GM18907 (cell line): ENCODE data around the gene ESM1.
"Not testable (repeated sequence)": the region's sequence is repeated elsewhere in the genome, so short reads cannot be mapped to it uniquely, and the experiment has no call there.

ENCODE experiments used
- ATAC-seq: cut with Tn5 transposase; IDR thresholded peaks from one replicate; pipeline ENCODE4 v1.9.1; 2021; ENCODE audit warnings: mild to moderate bottlenecking, moderate library complexity; ENCODE audit not compliant: unreplicated experiment

The ESM1 gene, protein sequence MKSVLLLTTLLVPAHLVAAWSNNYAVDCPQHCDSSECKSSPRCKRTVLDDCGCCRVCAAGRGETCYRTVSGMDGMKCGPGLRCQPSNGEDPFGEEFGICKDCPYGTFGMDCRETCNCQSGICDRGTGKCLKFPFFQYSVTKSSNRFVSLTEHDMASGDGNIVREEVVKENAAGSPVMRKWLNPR

DNA sequence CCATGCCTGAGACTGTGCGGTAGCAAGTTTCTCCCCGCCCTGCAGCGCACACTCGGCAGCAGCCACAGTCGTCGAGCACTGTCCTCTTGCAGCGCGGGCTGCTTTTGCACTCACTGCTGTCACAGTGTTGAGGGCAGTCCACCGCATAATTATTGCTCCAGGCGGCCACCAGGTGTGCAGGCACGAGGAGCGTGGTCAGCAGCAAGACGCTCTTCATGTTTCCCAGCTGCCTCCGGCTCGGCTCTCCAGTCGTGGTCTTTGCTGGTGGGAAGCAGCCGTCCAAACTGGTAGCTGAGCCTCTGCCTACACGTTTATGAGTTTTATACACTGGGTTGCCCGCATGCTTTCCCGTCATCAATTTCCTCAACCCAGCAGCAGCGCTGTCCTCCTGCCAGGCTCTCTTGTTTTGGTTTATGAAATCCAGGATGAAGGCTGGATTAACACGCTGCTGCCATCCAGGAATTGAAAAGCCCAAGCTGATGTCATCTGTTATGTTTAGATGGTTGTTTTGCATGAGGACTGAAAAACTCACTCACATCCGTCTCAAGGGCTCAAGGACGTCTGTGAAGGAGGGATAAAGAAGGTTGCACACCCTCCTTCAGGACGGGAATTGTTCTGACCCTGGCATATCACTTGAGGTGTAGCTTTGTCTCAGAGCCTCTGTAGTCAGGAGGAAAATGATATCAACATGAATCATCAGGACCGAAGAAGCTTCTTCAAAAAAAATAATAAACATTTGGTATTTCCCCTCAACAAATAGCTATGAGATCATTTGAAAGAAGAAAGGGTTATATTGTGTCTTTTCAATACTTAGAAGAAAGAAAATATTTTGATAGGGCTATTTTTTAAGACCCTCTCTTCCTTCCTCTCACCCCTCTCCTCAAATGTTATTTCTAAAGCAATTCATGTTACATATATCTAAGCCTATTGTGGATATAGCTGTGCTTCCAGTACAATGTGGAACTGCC is at the start of gene ESM1:
Gene ESM1 (minus strand): TSS at position 293 of the 968 bp plus-strand sequence. CDS start 76 bp downstream, at position 217.
- no peak for ATAC-seq

DNA sequence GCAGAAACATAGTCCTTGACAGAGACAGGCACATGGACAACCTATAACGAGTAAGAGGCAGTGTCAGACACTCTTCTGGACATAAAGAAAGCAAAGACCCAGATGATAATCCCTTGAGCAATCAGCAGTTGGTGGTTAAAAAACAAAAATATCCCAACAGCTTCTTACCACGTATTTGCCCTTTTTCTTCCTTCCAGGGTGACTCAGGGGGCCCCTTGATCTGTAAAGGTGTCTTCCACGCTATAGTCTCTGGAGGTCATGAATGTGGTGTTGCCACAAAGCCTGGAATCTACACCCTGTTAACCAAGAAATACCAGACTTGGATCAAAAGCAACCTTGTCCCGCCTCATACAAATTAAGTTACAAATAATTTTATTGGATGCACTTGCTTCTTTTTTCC is 48.2 kb upstream of the ESM1 start:
- no peak for ATAC-seq

DNA sequence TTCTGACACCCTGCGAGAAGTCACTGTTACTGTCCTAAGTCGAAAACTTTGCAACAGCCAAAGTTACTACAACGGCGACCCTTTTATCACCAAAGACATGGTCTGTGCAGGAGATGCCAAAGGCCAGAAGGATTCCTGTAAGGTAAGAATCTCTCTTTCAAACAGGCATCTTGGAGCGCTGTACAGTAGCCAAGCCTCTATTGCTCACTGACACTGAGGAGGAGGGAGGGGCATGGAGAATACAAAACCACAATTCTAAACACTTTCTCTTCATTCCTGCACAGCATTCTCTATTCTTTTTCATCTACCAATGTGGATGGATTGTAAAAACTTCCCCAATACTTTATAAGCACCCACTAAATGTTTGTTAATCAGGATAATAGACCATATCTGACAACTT is 46.1 kb upstream of the ESM1 start:
- no peak for ATAC-seq

DNA sequence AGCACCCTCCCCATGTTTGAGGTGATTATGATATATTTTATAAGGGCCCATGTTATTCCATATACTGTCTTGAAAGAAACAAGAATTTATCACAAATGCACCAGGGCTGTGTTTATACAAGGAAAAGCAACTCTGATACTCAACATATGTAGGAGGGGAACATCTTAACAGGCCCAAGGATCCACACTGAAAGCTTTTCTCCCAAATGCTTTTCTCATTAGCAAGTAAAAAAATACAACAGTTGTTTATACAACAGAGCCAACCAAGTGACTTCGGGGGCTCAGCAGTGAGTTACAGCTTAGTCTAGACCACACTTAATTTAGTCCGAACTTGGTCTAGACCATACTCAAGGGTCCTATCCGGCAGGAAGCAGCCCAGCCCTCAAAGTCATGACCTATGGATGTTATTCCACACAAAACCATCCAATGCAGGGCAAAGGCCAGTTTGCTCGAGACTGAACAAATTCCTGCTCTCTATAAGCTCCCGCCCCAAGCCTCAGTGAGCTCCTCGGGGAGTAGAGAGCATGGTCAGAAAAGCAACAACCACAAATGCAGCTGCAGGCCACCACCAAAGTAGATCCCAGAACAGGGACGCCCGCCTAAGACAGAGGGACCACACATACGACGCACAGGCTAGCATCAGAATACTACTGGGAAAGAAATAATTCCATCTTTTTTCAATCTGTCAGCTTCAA is 45.4 kb upstream of the ESM1 start:
- ATAC-seq = no peak

DNA sequence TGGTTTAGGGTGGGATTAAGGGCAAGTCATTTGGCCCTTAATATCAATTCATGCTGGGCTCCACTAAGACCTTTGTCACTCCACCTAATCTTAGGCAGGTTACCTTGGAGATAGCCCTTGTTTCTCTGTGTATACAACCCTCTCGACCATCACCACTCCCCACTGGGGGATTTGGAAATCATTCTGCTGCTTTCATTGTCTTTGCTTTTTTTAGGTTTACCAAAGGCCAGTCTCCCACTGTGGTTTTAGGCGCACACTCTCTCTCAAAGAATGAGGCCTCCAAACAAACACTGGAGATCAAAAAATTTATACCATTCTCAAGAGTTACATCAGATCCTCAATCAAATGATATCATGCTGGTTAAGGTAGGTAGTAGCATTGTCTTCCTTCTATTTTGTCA is 44.8 kb upstream of the ESM1 start:
- ATAC-seq = no peak

DNA sequence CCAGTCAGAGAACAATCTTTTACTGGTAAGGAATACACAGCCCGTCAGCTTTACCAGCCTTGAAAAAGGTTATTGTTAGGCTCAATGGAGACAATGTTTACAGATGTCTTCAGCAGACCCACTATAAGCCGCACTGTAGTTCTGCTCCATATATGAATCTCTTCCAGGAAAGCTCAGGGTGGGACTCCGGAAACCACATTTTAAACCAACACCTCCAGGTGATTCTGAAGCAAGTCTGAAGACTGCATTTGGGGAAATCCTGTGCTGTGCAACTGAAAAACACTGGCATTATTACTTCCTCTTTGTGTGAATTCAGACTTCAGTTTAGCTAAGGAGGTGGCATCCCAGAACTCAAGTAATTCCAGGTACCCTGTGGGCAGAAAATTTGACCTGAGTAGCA is 42.2 kb upstream of the ESM1 start:
- no peak for ATAC-seq

DNA sequence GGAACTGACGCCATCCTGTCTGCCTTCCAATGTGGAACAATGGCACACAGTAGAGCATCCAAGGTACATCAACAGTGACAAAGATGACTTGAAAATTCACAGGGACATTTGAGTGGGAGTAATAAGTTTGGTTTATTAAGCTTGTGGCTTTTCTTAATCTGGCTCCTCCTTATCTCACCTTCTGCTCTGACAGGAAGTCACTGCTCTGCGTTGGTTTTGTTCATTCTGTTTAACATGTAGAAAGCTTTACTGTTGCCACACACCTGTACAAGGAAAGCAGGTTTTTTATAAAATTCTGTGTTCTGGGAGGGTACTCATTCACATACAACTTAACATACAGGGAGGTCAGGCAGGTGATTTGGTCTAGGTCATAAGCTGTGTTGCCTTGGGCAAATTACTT is 37.1 kb upstream of the ESM1 start:
- ATAC-seq = no peak

DNA sequence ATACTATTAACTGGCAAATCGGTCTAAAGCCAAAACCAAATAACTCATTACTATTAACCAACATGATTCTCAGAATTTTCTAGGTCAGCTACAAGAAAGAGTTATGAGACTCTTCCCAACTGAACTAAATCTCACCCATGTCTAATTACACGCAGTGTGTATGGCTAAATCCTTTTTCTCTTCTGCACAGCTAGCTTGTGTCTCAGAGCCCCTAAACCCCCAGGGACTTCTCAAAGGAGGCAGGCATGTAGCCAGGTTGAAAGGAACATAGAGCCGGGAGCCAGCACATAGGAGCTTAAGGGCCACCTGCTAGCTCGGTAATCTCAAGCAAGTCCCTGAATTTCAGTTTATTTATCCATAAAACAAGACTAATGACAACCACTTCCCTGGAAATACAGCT is 36.4 kb upstream of the ESM1 start:
- no peak for ATAC-seq

DNA sequence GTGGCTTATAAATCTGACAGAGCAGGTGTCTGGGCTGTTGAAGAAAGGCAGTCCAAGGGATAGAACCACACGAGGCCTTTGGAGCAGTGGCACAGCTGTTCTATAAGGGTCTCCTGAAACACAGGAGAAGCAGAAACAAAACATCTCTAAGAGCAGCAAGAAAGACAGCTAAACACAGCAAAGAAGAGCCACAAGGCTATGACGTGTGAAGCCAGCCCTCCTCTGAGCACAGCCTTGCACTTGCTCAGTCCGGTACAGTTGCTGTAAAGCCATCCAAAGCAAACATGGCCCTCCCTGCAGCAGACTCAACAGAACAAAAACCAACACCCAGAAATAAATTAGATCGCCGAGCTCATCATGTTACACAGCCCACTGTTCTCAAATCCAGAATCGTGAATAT is 36.0 kb upstream of the ESM1 start:
- no peak for ATAC-seq

DNA sequence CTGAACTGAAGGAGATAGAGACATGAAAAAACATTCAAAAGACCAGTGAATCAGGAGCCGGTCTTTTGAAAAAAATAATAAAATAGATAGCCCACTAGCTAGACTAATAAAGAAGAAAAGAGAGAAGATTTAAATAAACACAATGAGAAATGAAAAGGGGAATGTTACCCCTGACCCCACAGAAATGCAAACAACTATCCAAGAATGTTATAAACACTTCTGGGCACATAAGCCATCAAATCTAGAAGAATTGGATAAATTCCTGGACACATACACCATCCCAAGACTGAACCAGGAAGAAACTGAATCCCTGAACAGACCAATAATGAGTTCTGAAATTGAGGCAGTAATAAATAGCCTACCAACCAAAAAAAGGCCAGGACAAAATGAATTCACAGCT is 24.8 kb upstream of the ESM1 start:
- not testable (repeated sequence) for ATAC-seq

DNA sequence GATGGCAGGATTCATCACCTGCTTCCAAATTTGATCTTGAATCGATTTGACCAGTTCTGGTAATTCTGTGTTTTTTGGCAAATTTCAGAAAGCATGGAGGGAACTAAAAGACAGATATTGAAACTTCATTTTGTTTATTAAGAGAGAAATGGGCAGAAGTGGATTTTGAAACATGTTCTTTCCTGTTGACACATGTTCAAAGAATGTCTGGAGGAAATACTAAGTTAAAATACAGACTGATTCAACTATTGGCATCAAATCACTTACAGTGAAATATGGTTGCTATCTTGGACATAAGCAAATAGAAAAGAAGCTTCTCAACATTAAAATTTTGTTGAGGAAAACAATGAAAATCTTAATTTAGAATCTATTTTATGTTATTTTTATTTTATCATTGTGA is 19.3 kb upstream of the ESM1 start:
- ATAC-seq = no peak

DNA sequence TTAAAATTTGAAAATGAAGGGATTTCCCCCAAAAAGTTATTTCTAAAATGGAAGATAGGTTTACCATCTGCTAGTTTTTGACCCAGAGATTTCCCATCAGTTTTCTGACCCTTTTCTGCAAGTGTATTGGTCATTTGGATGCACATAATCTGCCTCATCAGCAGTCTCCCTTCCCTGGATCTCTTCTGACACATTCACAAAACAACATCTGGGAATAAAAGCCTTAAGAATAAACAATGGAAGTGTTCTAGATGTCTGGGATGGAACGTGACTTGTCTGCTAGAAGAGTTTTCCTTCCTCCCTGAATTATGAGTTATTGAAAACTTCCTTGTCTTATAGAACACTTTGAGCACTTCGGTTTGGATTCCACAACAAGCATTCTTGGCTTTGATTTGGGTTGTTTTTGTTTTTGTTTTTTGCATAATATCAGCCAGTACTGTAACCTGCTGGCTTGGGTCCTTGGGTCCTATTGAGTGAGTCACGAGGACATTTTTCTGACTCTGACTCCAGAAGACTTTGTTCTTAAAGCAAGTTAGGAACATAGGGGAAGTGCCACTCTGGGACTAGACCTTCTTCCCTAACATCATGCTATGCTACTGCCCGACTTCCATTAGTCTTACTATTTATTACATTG is 18.2 kb upstream of the ESM1 start:
- no peak for ATAC-seq

DNA sequence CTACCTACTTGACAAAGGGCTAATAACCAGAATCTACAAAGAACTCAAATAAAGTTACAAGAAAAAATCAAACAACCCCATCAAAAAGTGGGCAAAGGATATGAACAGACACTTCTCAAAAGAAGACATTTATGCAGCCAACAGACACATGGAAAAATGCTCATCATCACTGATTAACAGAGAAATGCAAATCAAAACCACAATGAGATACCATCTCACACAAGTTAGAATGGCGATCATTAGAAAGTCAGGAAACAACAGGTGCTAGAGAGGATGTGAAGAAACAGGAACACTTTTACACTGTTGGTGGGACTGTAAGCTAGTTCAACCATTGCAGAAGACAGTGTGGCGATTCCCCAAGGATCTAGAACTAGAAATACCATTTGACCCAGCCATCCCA is 16.8 kb upstream of the ESM1 start:
- not testable (repeated sequence) for ATAC-seq

DNA sequence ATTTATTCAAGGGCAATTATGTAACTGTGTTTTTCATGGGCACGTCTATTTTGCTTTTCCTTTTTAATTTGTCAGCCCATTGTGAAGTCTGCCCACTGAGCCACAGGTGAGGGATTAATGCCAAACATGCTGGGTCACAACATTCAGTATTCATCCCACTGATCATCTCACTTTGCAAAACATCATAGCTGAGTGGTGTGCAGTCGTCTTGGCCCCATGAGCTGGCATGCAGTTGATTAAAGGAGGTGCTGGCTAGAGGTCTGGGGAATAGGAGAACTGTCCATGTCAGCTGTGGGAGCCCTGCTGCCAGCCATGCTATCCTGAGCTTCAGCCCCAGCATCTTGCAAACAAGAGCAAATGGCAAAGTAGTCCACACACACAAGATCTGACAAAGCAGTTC is 11.7 kb upstream of the ESM1 start:
- no peak for ATAC-seq

DNA sequence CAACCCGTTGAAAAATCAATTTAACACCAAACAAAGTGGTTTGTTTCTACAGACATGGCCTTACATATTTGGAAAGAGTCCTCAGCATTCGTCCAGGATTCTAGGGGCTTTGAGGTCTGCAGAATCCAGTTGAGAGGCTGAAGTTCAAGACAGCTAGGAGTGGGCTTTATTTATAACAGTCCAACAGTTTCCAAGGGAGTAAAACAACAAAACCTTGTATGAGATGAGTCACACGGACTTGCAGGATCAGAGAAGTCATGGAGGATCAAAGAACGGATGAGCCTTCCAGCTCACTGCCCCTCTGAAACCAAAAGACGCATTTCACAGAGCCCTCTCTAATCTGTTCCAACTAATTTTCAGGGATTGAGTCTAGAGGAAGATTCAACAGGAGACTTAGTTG is 11.1 kb upstream of the ESM1 start:
- ATAC-seq = no peak

DNA sequence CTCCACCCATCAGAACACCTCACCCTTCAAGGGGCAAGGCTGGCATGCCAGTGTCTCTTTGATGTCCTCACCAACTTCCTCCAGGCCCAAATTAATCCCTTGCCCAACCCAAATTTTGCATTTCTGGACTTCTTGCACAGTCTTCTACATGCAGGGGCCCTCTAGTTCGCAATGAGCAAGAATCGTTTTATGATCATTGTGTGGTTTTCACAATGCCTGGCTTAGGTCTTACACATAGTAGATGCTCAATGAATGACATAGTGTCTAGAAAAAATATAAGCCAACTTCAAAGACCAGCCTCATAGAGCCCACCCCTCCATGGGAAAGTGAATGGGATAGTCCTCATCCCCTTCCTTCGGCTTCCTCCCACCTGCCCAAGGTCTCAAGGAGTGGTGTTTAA is 9.8 kb upstream of the ESM1 start:
- ATAC-seq = no peak

DNA sequence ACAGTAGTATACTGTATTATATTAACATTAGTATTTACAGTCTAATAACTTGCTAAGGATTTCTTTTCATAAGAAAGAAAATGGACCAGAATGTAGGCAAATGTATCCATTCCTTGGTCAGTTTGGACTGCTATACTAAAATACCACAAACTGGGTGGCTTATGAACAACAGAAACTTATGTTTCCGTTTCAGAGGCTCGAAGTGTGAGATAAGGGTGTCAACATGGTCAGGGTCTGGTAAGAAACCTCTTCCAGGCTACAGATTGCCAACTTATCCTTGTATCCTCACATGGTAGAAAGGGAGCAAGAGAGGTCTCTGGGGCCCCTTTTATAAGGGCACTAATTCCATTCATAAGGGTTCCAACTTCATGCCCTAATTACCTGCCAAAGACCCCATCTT is 9.2 kb upstream of the ESM1 start:
- ATAC-seq = no peak

DNA sequence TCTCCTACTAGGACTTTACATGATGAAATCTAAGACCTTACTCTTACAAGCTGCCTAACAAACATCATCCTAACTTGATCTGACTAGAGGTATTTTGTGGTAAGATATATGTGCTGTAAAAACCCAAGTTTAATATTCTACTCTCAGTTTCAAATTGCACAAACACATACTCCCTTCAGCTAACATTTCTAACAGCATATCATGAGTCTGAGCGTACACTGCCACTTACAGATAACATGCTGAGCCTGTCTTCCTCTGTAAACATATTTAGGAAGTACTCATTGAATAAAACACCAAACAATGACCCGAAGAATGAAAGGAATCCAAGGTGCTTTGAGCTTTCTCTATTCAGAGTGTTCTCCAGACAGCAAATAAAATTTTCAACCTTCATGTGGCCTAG is 7.9 kb upstream of the ESM1 start:
- ATAC-seq = no peak

DNA sequence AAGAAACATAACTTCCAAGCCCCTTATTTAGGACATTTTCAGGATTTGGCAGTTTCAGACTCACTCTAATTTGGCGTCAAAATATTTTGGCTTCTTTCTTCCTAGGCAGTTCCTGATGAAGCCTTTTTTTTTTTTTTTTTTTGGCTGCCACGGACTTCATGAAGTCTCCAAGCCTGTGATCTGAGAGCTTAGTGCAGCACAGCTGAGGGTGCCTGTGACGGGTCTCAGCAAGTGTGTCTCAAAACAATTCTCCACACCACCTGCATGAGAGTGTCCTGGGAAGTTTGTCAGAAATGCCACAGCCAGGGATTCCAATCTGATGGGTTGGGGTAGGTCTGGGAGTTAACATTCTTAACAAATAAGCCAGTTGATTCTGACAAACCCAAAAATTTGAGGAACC is 6.0 kb upstream of the ESM1 start:
- ATAC-seq = no peak

DNA sequence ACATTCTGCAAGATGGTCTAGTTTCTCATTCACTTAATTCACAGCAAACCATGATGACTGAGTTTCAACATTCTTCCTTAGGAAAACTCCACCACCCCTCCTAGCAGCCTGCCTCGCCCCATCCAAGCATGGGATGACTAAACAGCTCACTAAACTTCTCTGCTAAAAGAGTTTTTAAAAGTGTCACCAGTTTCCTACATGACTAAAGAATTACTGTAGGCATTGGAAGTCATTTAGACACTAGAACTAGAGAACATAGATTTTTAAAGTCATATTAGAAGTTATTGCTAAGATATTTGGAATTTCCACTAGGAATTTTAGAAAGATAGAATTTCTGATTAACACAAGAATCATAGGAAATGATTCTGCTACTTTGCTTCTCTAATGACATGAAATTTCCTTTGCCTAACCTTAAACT is 5.5 kb upstream of the ESM1 start:
- no peak for ATAC-seq

DNA sequence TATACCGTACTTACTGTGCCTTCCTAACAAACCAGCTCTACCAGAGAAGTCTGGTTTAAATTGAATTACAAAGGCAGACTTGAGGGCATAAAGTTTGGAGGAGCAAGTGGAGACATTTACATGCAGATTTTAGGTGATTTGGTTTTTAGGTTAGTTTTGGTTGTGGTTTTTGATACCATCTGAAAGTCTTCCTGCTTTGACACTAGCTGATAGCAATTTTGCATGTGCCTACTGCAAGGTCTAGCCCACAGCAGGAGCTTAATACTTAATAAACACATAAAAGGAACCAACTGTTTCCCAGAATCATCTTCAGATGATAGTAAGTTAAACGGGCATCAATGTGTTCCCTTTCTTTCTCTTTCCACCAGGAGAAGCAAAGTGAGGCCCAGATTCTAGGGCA is 3.4 kb upstream of the ESM1 start:
- ATAC-seq = no peak
